Stimulated activated CD8-positive, alpha-beta memory T cell treated with anti-CD3 and anti-CD28 coated beads, Interleukin-4, amount 100 ng/mL, for 4 hours (primary cell): ENCODE data around the gene ING2.
"Not testable (repeated sequence)": the region's sequence is repeated elsewhere in the genome, so short reads cannot be mapped to it uniquely, and the experiment has no call there.

Source experiments
- DNase-seq, 2 donors: peaks; one replicate each; pipeline ENCODE4 v3.0.0-alpha.2; 2020; ENCODE audit warnings: low read depth in 2 of 2, low spot score in 1 of 2

The ING2 gene

GRCh38 chr4:183546376-183546775 lies 41.5 kb downstream of the ING2 start:
- no peak for DNase-seq

GRCh38 chr4:183548306-183548705 lies 43.4 kb downstream of the ING2 start:
- no peak for DNase-seq

- no peak for DNase-seq
Measured at GRCh38 chr4:183550345-183551093, 45.7 kb downstream of the ING2 start.

- no peak for DNase-seq
Measured at GRCh38 chr4:183552274-183553146, 47.7 kb downstream of the ING2 start.

GRCh38 chr4:183553147-183553478 lies 48.3 kb downstream of the ING2 start:
- not testable (repeated sequence) for DNase-seq

- no peak for DNase-seq
Measured at GRCh38 chr4:183553601-183554345, 48.9 kb downstream of the ING2 start.

GRCh38 chr4:183554346-183554686 lies 49.5 kb downstream of the ING2 start:
- no peak for DNase-seq

- DNase-seq, result no peak
Measured at GRCh38 chr4:183554878-183555585, 50.2 kb downstream of the ING2 start.

GRCh38 chr4:183556947-183557346 lies 52.1 kb downstream of the ING2 start:
- DNase-seq, result no peak

- DNase-seq, result no peak
Measured at GRCh38 chr4:183557611-183558010, 52.8 kb downstream of the ING2 start.

GRCh38 chr4:183558873-183559272 lies 54.0 kb downstream of the ING2 start:
- no peak for DNase-seq

GRCh38 chr4:183561905-183562304 lies 57.0 kb downstream of the ING2 start:
- DNase-seq, result no peak
